HepG2 (cell line): Measurements from ENCODE around the gene ATP10A. TPM values are rescaled to one million over a fixed set of nuclear protein-coding genes. Genes with fewer than 3 reads are reported as not detected.

Experiments used
- ATAC-seq: fragments of 200-7000 bp; cut with Tn5 transposase; 3 replicates; pipeline ENCODE4 v1.9.1; 2020; ENCODE audit warnings: mild to moderate bottlenecking, moderate library complexity
- BruUV-seq: library from RNA; stranded (reverse); fragments of 400-500 nt; replicated peaks from 2 replicates; lab custom pipeline; 2021; lab: Mats Ljungman, UMichigan
- CTCF ChIA-PET: fragments of 300-600 bp; formaldehyde crosslinking; extraction: SDS; loops from one replicate; lab custom pipeline; 2021; ENCODE audit warnings: low total read pairs, inconsistent platforms, low intra/inter-chr PET ratio; lab: Yijun Ruan, JAX
- POLR2A ChIA-PET: fragments of 350-600 bp; sonication (Branson Sonifier 250); formaldehyde crosslinking; loops from one replicate; lab custom pipeline; 2020; ENCODE audit warnings: antibody characterized with exemption, inconsistent platforms; lab: Yijun Ruan, JAX
- DNase-seq: peaks from one replicate; pipeline ENCODE4 v3.0.0-alpha.2; 2015; ENCODE audit warnings: low spot score
- FAIRE-seq: peaks from 3 replicates; lab custom pipeline; 2011; peaks lifted over from hg19 to GRCh38; lab: Jason Lieb, UNC
- H2AFZ ChIP-seq: one replicate; pipeline ENCODE4 v1.6.1; 2011; ENCODE audit warnings: low read length, inconsistent platforms
- H3K27ac ChIP-seq: fragments of 300-600 bp; 3 replicates; pipeline ENCODE4 v1.8.0; 2011; ENCODE audit warnings: mixed run types, mild to moderate bottlenecking, mixed read lengths, low read length, inconsistent platforms; ENCODE audit not compliant: insufficient read depth; ENCODE audit errors: extremely low read length
- H3K27me3 ChIP-seq, 2 experiments: fragments of 200-600 bp in 1 of 2; 2 replicates in 1 of 2; 3 replicates in 1 of 2; pipeline versions ENCODE4 v1.6.0 to v1.8.0; 2011; ENCODE audit warnings: low read length in 2 of 2, mild to moderate bottlenecking in 2 of 2, moderate library complexity in 2 of 2, inconsistent platforms in 1 of 2; ENCODE audit not compliant: insufficient read depth in 2 of 2, control insufficient read depth in 1 of 2
- H3K36me3 ChIP-seq, 2 experiments: fragments of 200-600 bp in 1 of 2; replicated peaks in 1 of 2; 2 replicates in 1 of 2; 3 replicates in 1 of 2; pipeline versions ENCODE4 v1.5.1 to v1.8.0; 2011; ENCODE audit warnings: low read length in 2 of 2, inconsistent platforms in 1 of 2; ENCODE audit not compliant: insufficient read depth in 2 of 2, control insufficient read depth in 1 of 2
- H3K4me1 ChIP-seq: 2 replicates; pipeline ENCODE4 v1.5.1; 2012; ENCODE audit warnings: low read length, inconsistent platforms; ENCODE audit not compliant: insufficient read depth
- H3K4me2 ChIP-seq: 2 replicates; pipeline ENCODE4 v1.6.0; 2011; ENCODE audit warnings: low read depth, low read length, inconsistent platforms
- H3K4me3 ChIP-seq, 3 experiments: fragments of 200-600 bp in 1 of 3; sonication (generic), shearing (Covaris generic) in 1 of 3; replicated peaks in 1 of 3; 2 replicates each; pipeline ENCODE4 v1.5.1; 2011 to 2016; ENCODE audit warnings: low read length in 3 of 3, inconsistent platforms in 2 of 3, low read depth in 2 of 3, mild to moderate bottlenecking in 2 of 3, control low read depth in 1 of 3, mixed read lengths in 1 of 3; ENCODE audit not compliant: insufficient read depth in 1 of 3
- H3K79me2 ChIP-seq: one replicate; pipeline ENCODE4 v1.6.1; 2011; ENCODE audit warnings: low read length, inconsistent platforms; ENCODE audit not compliant: insufficient read depth
- H3K9ac ChIP-seq: 2 replicates; pipeline ENCODE4 v1.6.0; 2011; ENCODE audit warnings: mild to moderate bottlenecking, low read depth, low read length, inconsistent platforms; ENCODE audit not compliant: insufficient read depth
- H3K9me3 ChIP-seq: 2 replicates; pipeline ENCODE4 v1.5.1; 2012; ENCODE audit warnings: mild to moderate bottlenecking, low read length
- H4K20me1 ChIP-seq: 2 replicates; pipeline ENCODE4 v1.6.0; 2011; ENCODE audit warnings: inconsistent platforms, mild to moderate bottlenecking, low read length, moderate library complexity; ENCODE audit not compliant: insufficient read depth
- ZFX ChIP-seq: sonication (generic); formaldehyde crosslinking; IDR thresholded peaks from 2 replicates; pipeline ENCODE4 v1.4.0; 2020; ENCODE audit warnings: mild to moderate bottlenecking, low read depth, missing genetic modification reagents, moderate library complexity
- ZNF329 ChIP-seq: sonication (generic); formaldehyde crosslinking; IDR thresholded peaks from 2 replicates; pipeline ENCODE4 v1.9.0; 2021; ENCODE audit warnings: low read depth, mild to moderate bottlenecking, missing genetic modification reagents
- ZSCAN12 ChIP-seq: sonication (generic); formaldehyde crosslinking; IDR thresholded peaks from 2 replicates; pipeline ENCODE4 v1.9.0; 2021; ENCODE audit warnings: mild to moderate bottlenecking, missing genetic modification reagents
- WGBS: methylation state at CpG from one replicate; pipeline ENCODE4 v1.1.6; 2017; ENCODE audit warnings: low lambda C conversion rate; 5-methylcytosine and 5-hydroxymethylcytosine counted together
- in situ Hi-C: cut with HindIII; loops from 2 replicates; pipeline ENCODE4 v1.10.0; 2017; ENCODE audit warnings: low pct_unique_long_range_greater_than_20kb; ENCODE audit not compliant: extremely low pct_ligation_motif_present
- intact Hi-C: fragments of 100-400 bp; cut with micrococcal nuclease; formaldehyde crosslinking; loops from one replicate; pipeline ENCODE4 v1.10.0; 2022; ENCODE audit not compliant: unreplicated experiment
- polyA plus RNA-seq, 8 experiments: library from polyadenylated mRNA; depleted of rRNA in 3 of 8; stranded (reverse) in 7 of 8; unstranded in 1 of 8; fragments of >200 nt; fragmentation: Illumina TruSeq in 4 of 8; extraction: Trizol in 4 of 8; gene quantifications; 2 replicates each; pipeline versions ENCODE4 v1.2.1 to v1.2.3, GENCODE V29; 2011 to 2016; ENCODE audit warnings: low read depth in 4 of 8, missing spikeins in 1 of 8, mixed read lengths in 1 of 8; ENCODE audit not compliant: insufficient read depth in 1 of 8
- total RNA-seq, 5 experiments: library from RNA; depleted of rRNA; stranded (reverse); fragments of >200 nt; fragmentation: Illumina TruSeq; extraction: Trizol; gene quantifications; 2 replicates each; pipeline ENCODE4 v1.2.3, GENCODE V29; 2016; ENCODE audit warnings: low read depth in 1 of 5
- TF ChIP-seq, protein P1 (sequence below), 2 experiments: sonication (generic) in 1 of 2; formaldehyde crosslinking in 1 of 2; IDR thresholded peaks; 2 replicates each; pipeline versions ENCODE4 v1.5.1 to v1.6.1; 2011 to 2020; ENCODE audit warnings: borderline replicate concordance in 1 of 2, low read depth in 1 of 2, low read length in 1 of 2, mild to moderate bottlenecking in 1 of 2, missing genetic modification reagents in 1 of 2, moderate library complexity in 1 of 2
- TF ChIP-seq, protein P2 (sequence below): sonication (generic); formaldehyde crosslinking; IDR thresholded peaks from 2 replicates; pipeline ENCODE4 v1.5.1; 2020; ENCODE audit warnings: missing genetic modification reagents, mild to moderate bottlenecking, borderline replicate concordance
- TF ChIP-seq, protein P3 (sequence below): sonication (generic); formaldehyde crosslinking; IDR thresholded peaks from 2 replicates; pipeline ENCODE4 v1.8.0; 2022; ENCODE audit warnings: missing genetic modification reagents, mild to moderate bottlenecking, inconsistent platforms, borderline replicate concordance
- TF ChIP-seq, protein P4 (sequence below): sonication (generic); formaldehyde crosslinking; IDR thresholded peaks from 2 replicates; pipeline ENCODE4 v1.8.1; 2023; ENCODE audit warnings: mild to moderate bottlenecking, missing genetic modification reagents
- TF ChIP-seq, protein P5 (sequence below): sonication (generic); formaldehyde crosslinking; conservative IDR thresholded peaks from 2 replicates; pipeline ENCODE4 v1.8.0; 2022; ENCODE audit warnings: missing genetic modification reagents
- TF ChIP-seq, protein P6 (sequence below): fragments of 450-650 bp; IDR thresholded peaks from 2 replicates; pipeline ENCODE4 v1.6.1; 2017; ENCODE audit warnings: mild to moderate bottlenecking

Gene ATP10A
- total and polyA plus RNA-seq, 2 of the 13 experiments (the other 11 are each of a cell fraction or from before 2014, with no cell fraction given), result 0.58 to 4.2 TPM

DNA sequence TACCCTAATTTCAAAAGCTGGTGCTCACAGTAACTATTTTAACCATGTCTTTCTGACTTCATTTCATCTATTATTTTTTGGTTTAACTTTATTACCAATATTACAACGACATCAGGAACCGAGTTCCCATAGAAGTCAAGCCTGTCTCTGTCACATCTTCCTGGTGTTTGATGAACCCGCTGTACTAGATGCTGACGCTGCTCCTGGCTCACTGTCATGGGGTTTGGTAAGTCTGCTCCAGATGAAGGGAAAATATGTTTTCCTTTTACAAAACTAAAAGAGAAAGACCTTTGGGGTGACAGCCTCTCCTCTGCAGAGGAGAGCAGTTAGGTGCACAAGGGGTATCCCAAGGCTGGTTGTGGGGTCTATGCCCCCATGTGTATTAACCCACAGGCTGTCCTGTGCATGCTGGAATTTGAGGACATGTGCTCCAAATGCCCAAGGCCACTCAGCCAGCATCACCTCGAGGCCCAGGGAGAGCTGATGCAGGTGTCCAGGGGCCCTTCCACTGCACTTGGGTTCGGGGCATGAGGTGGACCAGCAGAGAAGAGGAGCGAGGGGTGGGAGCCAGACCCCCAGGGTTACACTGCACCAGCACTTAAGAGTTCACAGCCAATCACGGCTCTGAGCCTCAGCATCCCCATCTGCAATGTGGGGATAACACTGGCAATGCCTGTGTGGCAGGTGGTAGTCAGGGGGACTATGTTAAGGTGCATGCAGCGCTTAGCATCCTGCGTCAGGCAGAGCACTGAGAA, 62.2 kb downstream of the ATP10A start:
- Histone ChIP-seq H3K4me1 (no peaks in the 10 kb centered on the region), H2AFZ (no peak overlapping the region), H3K9me3 (no peaks in the 10 kb centered on the region), H3K4me3 (no peak overlapping the region), H3K36me3 (no peaks in the 10 kb centered on the region), H3K4me2 (no peak overlapping the region), H3K9ac (no peak overlapping the region), H3K27me3 (peaks cover 0 to 3% of the 10 kb centered on the region in 2 experiments; a peak in 1 of 5 replicates), H4K20me1 (no peaks in the 10 kb centered on the region), H3K27ac (no peak overlapping the region), H3K79me2 (no peaks in the 10 kb centered on the region)
- BruUV-seq, result no TSS peak
- ChIA-PET CTCF (no interaction called here), POLR2A (no interaction called here)
- intact Hi-C loops (no loop called here), in situ Hi-C loops (no loop called here)
- FAIRE-seq, result no peak
- 40% methylated on average over 7 of the region's 10 CpGs for WGBS
- DNase-seq, result no peak
- no peak for ATAC-seq
- TF ChIP-seq, protein P1, sequence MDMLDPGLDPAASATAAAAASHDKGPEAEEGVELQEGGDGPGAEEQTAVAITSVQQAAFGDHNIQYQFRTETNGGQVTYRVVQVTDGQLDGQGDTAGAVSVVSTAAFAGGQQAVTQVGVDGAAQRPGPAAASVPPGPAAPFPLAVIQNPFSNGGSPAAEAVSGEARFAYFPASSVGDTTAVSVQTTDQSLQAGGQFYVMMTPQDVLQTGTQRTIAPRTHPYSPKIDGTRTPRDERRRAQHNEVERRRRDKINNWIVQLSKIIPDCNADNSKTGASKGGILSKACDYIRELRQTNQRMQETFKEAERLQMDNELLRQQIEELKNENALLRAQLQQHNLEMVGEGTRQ (IDR thresholded peaks at IDR 0.05; ENCODE audit: low read depth, low read length), result no peak
- TF ChIP-seq, protein P1 (CRISPR knock-in tag; IDR thresholded peaks at IDR 0.05; ENCODE audit: borderline replicate concordance), result no peak
- TF ChIP-seq, protein P2, sequence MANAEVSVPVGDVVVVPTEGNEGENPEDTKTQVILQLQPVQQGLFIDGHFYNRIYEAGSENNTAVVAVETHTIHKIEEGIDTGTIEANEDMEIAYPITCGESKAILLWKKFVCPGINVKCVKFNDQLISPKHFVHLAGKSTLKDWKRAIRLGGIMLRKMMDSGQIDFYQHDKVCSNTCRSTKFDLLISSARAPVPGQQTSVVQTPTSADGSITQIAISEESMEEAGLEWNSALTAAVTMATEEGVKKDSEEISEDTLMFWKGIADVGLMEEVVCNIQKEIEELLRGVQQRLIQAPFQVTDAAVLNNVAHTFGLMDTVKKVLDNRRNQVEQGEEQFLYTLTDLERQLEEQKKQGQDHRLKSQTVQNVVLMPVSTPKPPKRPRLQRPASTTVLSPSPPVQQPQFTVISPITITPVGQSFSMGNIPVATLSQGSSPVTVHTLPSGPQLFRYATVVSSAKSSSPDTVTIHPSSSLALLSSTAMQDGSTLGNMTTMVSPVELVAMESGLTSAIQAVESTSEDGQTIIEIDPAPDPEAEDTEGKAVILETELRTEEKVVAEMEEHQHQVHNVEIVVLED (CRISPR knock-in tag), result no peak
- TF ChIP-seq ZSCAN12 (CRISPR knock-in tag) (no peak), ZFX (CRISPR knock-in tag) (no peak), ZNF329 (no peak)
- TF ChIP-seq, protein P3, sequence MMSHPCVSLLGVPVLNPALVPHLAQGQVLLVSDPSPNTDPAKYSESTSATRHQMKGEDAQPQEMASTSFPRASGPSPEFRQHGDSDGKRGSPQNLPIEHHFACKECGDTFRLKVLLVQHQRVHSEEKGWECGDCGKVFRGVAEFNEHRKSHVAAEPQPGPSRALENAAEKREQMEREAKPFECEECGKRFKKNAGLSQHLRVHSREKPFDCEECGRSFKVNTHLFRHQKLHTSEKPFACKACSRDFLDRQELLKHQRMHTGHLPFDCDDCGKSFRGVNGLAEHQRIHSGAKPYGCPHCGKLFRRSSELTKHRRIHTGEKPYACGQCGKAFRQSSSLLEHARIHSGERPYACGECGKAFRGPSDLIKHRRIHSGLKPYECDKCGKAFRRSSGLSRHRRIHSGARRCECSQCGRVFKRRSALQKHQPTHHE, result no peak
- TF ChIP-seq, protein P4, sequence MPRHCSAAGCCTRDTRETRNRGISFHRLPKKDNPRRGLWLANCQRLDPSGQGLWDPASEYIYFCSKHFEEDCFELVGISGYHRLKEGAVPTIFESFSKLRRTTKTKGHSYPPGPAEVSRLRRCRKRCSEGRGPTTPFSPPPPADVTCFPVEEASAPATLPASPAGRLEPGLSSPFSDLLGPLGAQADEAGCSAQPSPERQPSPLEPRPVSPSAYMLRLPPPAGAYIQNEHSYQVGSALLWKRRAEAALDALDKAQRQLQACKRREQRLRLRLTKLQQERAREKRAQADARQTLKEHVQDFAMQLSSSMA, result no peak
- TF ChIP-seq, protein P5, sequence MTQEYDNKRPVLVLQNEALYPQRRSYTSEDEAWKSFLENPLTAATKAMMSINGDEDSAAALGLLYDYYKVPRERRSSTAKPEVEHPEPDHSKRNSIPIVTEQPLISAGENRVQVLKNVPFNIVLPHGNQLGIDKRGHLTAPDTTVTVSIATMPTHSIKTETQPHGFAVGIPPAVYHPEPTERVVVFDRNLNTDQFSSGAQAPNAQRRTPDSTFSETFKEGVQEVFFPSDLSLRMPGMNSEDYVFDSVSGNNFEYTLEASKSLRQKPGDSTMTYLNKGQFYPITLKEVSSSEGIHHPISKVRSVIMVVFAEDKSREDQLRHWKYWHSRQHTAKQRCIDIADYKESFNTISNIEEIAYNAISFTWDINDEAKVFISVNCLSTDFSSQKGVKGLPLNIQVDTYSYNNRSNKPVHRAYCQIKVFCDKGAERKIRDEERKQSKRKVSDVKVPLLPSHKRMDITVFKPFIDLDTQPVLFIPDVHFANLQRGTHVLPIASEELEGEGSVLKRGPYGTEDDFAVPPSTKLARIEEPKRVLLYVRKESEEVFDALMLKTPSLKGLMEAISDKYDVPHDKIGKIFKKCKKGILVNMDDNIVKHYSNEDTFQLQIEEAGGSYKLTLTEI, result no peak
- TF ChIP-seq, protein P6, sequence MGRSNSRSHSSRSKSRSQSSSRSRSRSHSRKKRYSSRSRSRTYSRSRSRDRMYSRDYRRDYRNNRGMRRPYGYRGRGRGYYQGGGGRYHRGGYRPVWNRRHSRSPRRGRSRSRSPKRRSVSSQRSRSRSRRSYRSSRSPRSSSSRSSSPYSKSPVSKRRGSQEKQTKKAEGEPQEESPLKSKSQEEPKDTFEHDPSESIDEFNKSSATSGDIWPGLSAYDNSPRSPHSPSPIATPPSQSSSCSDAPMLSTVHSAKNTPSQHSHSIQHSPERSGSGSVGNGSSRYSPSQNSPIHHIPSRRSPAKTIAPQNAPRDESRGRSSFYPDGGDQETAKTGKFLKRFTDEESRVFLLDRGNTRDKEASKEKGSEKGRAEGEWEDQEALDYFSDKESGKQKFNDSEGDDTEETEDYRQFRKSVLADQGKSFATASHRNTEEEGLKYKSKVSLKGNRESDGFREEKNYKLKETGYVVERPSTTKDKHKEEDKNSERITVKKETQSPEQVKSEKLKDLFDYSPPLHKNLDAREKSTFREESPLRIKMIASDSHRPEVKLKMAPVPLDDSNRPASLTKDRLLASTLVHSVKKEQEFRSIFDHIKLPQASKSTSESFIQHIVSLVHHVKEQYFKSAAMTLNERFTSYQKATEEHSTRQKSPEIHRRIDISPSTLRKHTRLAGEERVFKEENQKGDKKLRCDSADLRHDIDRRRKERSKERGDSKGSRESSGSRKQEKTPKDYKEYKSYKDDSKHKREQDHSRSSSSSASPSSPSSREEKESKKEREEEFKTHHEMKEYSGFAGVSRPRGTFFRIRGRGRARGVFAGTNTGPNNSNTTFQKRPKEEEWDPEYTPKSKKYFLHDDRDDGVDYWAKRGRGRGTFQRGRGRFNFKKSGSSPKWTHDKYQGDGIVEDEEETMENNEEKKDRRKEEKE, result no peak
